Stimulated activated CD4-positive, alpha-beta T cell treated with anti-CD3 and anti-CD28 coated beads, TNF-alpha, amount 100 ng/mL, for 4 hours (primary cell): ENCODE measurements around the gene TOGARAM2.

Source experiments
- DNase-seq, 3 experiments: peaks; one replicate each; pipeline ENCODE4 v3.0.0-alpha.2; 2020; ENCODE audit warnings: low read depth in 3 of 3

TOGARAM2 gene

GRCh38 chr2:29053223-29053622 is 72.1 kb downstream of the TOGARAM2 start:
- DNase-seq = no peak

DNA sequence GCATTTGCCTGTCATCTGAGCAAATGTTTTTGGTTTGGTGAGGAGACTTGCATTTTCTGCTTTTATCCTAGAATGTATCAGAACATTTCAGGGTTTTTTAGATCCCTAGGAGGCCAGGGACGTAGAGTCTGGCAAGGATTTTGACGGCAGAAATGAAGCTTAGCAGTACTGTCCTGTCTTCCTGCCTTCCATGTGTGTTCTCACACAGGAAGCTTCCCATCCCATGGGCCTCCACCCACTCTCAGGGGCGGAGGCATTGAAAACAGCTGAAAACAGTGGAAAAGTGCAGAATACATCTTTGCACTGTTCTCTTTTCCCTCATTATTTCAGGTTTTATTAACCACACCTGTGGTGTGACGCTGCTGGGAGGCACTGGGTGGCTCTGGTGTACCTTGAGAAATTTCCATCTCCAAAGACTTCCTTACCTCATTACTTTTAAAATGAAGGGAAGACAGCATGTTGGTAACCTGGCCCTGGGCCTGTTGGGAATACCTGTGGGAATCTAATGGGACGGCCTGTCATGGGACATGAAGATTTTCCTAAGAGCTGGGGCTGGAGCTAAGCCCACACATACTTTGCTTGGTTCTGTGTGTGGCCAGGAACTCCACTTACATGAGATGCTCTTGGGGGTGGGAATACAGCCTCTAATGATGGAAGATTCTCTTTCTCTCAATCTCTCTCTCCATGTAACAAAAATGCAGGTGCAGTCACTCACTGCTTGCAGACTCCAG is 72.7 kb downstream of the TOGARAM2 start:
- no peak for DNase-seq

GRCh38 chr2:29054430-29054829 is 73.3 kb downstream of the TOGARAM2 start:
- DNase-seq = no peak

GRCh38 chr2:29055601-29056000 is 74.5 kb downstream of the TOGARAM2 start:
- no peak for DNase-seq

GRCh38 chr2:29056452-29056851 is 75.4 kb downstream of the TOGARAM2 start:
- DNase-seq = no peak

- DNase-seq = no peak
Observed at GRCh38 chr2:29057006-29057405, 75.9 kb downstream of the TOGARAM2 start.

GRCh38 chr2:29059624-29060023 is 78.5 kb downstream of the TOGARAM2 start:
- no peak for DNase-seq

DNA sequence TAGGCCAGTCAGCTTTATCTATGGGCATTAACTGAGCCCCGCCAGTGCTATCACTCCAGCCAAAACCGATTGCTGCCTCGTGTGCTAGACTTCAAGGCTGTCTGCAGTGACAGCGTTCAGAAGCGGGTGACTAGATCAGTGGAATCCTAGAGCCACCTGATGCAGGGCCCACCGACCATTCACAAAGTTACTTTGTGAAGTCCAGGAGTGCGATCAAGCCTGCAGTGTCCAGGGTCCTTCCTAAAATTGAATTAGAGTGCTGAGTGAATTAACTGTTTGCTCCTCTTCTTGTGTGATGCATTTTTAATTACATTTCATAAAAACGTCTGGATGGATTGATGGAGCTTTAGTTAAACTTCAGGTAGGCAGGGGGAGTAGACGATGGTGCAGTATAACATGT is 79.3 kb downstream of the TOGARAM2 start:
- DNase-seq = no peak

- no peak for DNase-seq
Observed at GRCh38 chr2:29061176-29061575, 80.1 kb downstream of the TOGARAM2 start.

DNA sequence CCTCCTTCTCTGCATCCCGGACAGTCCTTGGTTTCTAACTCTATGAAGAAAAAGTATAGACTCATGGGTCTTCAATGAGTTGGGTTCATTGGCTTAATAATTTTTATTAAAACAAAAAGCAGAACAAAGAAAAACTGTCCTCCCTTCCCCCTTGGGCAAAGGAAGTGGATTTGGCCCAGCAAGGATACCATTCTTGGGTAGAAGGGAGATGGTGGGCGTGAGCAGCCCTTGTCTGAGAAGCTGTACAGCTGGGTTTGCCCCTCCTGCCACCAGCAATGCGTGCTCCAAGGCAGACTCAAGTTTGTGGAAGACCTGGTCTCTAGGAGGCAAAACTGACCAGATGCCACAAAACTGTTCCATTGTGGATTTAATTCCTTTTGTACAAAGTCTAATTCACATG is 80.5 kb downstream of the TOGARAM2 start:
- DNase-seq = no peak

GRCh38 chr2:29062371-29062770 is 81.3 kb downstream of the TOGARAM2 start:
- DNase-seq = no peak

DNA sequence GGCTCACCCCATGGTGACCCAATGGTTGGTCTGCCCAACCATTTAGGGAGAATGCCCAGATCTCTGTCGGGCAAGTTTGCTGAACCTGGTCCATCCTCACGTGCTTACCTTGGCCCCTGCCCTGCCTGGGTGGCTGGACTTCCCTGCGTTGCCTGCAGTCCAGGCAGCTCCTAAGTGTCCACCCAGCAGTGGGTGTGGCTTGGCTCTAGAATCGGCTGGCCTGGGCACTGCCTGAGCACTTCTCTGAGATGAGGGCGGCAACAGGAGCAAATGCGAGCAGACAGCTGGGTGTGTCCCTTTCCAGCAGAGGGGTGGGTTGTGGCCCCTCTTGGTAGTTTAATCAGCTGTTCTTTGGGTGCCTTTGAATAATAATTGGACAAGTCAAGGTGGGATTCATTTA is 82.0 kb downstream of the TOGARAM2 start:
- DNase-seq = no peak

DNA sequence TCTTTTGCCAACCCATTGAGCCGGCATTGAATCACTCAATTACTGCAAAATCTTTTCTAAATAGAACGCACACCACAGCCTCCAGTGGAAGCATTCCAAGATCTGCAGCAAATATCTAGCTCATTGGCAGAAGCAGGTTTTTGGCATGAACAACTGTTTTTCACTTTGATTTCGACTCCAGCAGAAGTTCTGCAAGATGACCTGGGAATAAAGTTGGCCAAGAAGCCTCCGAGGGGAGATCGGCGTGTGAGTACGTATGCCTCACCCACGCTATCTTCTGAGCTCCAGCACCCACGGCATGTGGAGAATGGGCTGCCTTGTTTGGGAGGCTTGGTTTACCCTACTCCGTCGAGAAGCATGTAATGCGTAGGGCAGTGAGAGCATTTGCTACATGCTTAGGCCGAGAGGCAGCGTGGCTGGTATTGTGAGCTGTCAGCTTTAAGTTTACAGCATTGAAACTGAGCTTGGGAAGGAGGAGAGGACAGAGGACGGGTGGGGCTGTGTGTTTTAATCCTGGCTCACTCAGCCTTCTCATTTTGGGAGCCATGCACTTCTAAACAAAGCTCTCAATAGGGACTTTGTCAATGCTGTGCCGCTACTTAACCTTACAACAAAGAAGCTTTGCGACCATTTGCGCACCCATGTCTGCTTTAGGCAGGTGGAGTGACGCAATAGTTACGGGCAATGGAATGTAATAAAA is 82.7 kb downstream of the TOGARAM2 start:
- no peak for DNase-seq

DNA sequence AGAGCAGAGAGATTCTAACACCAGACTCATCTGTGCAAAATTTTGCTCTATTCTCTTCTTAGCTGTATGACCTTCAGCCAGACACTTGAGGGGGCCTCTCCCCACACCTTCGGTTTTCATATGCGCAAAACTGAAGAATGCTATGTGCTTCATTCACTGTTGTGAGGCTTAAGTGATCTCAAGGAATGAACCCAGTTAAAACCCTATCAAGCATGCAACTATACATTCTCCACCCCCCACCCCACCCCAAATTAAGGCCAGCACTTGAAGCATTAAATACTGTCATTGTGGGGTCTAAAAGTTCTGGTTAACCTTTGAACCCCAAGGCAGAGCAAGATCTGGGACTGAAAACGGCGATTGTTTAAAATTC is 83.2 kb downstream of the TOGARAM2 start:
- no peak for DNase-seq

DNA sequence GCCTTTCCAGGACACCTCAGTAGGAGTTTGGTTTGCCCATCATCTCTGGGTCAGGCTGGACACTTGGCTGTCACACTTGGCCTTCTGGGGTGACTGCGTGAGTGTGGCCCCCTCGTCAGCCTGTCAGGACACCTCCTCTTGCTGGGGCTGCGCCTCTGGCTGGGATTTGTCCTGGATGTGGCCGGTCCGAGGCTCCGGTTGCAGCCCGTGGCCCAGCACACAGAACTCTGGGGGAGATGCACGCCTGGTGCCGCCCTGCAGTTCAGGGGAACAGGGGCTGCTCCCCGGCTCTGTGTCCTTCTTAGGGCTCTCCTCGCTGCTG is 83.6 kb downstream of the TOGARAM2 start:
- DNase-seq = no peak

GRCh38 chr2:29065068-29065811 is 84.1 kb downstream of the TOGARAM2 start:
- no peak for DNase-seq

- DNase-seq = no peak
Observed at GRCh38 chr2:29066271-29066860, 85.3 kb downstream of the TOGARAM2 start.

- DNase-seq = no peak
Observed at GRCh38 chr2:29066997-29067605, 86.0 kb downstream of the TOGARAM2 start.

- DNase-seq = no peak
Observed at GRCh38 chr2:29068513-29068912, 87.4 kb downstream of the TOGARAM2 start.

DNA sequence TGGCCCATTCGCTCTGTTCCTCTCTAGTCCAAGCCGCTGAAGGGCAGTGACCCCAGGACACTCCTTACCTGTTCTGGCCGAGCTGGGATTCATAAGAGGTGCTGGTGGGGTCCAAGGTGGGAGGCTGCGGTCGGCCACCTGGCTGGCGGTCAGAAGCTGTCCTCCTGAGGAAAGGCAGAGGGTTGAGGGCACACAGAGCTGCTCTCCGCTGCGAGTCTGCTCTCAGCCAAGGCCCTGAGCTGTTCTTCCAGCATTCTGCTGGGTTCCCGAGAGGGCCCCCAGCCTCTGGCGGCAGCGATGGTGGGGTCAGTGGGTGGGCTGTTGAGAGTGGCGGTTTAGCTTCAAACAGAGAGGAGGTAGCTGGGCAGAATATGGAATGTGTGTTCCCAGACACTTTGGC is 89.4 kb downstream of the TOGARAM2 start:
- DNase-seq = no peak

DNA sequence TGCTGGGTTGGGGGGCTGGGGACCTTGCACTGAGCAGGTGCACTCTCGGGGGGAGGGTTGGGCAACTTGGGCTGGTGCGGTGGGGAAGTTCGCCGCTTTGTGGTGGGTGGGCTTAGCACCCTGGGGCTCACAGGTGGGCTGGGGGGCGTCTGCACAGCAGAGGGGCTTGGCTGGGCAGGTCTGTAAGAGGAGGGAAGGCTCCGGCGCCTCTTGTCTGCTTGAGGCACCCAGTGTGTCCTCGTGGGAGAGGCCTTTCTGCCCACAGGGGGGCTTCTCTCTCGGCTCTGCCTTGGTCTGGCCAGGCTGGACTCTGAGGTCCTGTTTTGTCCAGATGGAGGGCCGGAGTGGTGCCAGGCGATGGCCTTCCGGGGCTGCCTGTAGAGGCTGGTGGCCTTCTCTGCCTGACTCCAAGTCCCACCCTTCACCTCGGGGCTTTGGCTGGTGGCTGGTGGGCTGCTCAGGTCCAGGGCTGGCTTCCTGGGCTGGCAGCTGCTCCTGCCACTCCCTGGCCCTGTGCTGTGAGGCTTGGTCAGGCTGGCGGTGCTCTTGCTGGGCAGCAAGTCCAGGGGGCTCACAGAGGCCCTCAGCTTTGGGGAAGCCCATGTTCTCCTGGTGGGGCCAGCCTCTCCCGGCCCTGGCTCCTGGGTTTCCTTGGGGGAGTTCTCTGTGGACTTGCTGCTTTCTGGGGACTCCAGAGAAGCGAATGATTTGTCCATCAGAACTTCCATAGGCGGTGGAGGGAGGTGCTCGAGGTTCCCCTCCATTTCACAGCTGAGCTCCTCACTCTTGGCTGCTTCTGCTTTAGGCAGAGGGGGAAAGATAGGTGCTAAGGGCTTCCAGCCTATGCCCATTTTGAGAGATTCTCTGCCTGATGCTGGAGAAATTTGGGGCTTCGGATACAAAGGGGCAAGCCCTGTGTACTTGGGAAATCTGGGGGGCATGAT is 90.2 kb downstream of the TOGARAM2 start:
- DNase-seq = no peak
